Activated CD4-positive, alpha-beta T cell treated with anti-CD3 and anti-CD28 coated beads for 1 hour (primary cell): ENCODE measurements around the gene TMIGD1.

Experiments used
- DNase-seq: peaks from one replicate; pipeline ENCODE4 v3.0.0-alpha.2; 2020

The TMIGD1 gene

DNA sequence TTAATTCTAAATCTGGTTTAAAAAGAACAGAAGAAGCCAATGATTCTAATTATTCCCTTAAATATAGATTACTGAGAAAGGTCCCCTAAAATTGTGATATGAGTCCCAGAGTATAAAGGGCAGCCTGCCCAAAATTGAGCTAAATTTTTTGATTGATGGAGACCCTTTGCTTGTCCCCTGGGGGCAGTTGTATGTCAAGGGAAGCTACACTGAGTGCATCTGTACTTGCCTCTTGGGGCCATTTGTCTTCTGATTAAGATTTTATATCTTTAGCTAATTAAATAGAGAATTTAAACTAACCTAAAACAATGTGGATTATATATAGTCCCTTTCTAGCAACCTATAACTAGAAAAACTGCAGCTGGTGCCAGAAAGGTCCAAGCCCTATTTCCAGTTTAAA, 54.7 kb downstream of the TMIGD1 start:
- DNase-seq = no peak

DNA sequence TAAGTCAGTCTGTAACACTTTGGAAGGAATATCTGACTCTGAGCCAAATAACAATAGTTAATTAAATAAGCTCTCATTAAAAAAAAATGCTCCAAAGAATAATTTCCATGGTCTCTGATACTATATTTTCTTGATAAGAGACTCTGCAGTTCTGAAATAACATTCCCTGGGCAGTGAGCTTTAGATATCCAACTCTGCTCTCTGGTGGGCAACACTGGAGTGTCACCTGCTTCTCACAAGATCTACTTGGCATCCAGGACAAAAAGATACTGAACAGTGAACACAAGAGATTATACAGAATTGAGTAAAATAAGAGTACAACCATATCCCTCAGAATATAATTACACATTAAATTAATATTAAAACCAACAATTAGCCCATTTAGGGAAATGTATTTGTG, 55.8 kb downstream of the TMIGD1 start:
- DNase-seq = no peak

DNA sequence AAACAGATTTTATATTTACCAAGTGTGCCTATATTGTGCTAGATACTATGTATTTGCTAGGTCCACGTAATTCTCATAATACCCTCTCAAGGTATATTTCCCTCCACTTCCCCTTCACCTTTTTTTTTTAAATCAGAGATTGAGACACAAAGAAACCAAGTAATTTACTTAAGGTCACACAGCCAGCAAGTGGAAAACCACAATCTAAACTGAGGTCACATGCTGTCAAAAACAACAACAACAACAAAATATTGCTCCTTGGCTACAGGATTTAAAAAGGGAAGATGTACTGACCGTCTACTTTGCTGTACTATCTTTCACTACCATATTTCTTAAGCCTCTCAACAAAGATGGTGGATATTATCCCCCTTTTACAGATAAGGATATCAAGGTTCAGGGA, 57.9 kb downstream of the TMIGD1 start:
- no peak for DNase-seq

DNA sequence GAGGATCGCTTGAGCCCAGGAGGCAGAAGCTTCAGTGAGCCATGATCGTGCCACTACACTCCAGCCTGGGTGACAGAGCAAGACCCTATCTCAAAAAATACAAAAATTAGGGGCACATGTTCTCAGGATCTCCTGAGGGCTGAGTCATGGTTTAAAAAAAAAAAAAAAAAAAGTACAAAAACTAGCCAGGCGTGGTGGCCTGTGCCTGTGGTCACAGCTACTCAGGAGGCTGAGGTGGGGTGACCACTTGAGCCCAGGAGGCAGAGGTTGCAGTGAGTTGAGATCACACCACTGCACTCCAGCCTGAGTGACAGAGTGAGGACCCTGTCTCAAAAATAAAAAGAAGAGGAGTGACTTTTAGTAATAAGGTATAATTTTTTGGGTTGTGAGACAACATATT, 59.0 kb downstream of the TMIGD1 start:
- DNase-seq = no peak

DNA sequence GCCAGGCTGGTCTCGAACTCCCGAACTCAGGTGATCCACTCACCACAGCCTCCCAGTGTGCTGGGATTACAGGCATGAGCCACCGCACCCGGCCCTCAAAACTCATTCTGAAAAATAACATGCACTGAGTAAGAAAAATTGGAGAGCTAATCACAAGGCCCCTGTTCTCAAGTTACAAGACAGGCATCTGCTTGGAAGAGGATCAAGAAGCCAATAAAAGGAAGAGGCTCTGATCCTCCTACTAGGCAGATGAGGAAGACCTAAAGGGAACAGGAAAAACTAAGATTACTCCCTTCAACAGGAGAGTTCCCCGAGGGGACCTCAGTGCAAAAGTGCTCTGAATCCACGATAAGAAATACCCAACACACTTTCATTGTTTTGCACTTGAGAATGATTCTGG, 60.5 kb downstream of the TMIGD1 start:
- DNase-seq = no peak

DNA sequence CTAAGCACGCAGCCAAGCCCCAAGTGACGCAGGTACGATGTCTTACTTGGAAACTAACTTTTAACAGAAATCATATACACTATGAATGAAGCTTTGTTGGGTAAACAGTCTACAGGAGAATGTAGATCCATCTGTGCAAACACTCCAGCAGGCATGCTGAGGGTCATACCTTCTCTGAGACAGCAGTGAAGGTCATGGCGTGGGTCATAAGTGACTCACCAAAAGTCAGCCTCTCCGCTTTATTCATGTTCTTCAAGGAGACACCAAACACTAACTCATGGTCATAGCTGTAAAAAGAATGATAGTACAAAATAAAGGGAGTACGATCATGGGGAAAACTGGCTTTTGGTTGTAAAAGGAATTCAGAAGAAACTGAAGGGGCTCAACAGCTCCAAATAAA, 62.8 kb downstream of the TMIGD1 start:
- no peak for DNase-seq

DNA sequence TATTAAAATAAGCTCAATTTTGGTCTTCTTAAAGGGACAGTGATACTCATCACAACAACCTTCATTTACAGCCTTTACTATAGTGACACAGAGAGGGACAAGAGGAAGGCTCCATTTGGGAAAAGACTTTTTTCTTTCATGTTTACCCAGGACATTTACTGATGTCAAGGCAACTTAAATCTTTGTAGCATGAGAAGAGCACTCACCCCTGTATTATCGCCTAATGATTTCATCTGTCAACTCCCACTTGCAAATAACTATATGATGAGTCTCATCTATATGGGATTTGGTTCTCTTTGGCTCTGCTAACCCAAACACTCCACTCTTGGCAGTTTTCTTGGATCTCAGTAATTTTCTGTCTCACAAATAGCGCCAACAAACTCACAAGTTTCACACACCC, 66.2 kb downstream of the TMIGD1 start:
- DNase-seq = no peak
